GM18511 (cell line): ENCODE results near the gene GRIN1.
A peak's percentile ranks its signal among the peaks of the same experiment; 100 is the strongest.
"Not testable (repeated sequence)": the region's sequence is repeated elsewhere in the genome, so short reads cannot be mapped to it uniquely, and the experiment has no call there.

Source experiments
- ATAC-seq: cut with Tn5 transposase; IDR thresholded peaks from one replicate; pipeline ENCODE4 v1.9.1; 2021; ENCODE audit warnings: mild to moderate bottlenecking, moderate library complexity; ENCODE audit not compliant: unreplicated experiment

Gene GRIN1

DNA sequence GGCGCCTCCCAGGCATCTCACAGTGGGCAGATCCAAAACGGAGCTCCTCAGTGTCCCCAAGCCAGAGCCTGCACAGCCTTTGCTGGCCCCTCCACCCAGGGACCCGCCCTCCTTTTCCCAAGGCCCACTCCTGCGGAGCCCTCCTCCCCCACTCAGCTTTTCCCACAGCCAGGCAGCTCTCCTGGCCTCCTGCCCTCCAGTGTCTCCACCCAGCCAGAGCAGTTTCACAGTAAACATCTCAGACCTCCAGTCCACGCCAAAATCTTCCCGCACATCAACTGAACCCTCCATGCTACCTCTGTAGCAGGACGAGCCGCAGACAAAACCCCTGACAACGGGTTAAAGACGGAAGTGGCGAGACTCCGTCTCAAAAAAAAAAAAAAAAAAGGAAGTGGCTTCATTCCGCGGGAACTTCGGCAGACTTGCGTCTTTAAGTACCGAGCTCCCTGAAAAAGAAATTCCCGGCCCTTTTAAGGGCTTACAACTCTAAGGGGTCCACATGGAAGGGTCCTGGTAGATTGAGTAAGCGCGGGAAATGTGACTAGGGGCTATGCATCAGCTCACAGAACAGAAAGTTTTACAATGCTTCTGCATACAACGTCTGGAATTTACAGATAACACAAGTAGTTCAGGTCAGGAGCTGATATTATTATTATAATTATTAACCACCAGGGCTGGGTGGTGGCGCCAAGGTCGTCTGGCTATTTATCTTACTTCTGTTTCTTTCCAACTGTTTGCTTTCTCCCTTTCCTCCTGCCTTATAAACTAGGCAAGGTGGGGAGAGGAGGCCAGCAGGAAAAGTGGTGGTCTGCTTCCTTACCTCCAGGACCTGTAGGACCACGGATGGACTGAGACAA is 11.4 kb upstream of the GRIN1 start:
- no peak for ATAC-seq

DNA sequence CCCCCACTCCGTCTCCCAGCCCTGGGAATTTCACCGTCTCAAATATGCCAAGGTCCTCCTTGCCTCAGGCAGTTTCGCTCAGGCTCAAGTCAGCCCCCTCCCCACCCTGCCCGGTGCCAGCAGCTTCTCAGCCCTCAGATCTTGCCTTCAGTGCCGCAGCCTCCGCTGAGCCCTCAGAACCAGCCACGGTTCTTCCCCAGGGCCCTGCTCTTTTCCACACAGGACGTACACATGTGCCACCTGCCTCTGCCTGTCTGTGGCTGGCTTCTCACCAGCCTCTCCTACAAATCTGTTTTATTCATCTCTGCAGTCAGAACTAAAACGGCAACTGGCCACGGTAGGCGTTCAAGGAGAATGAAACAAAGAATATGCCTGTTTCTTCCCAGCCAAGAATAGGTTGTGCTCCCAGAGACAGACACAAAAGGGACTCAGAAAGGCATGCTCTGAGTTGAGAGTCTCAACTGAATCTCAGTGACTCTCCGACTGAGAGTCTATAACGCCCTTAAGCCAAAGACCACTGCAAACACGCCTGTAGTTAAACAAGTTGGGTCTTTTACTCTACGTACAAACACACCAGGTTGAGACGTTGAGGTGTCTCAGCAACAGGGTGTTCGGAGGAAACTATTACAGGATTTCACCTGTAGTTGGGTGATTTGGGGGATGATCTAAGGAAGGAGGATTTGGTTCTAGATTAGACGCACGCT is 10.6 kb upstream of the GRIN1 start:
- ATAC-seq, result no peak

DNA sequence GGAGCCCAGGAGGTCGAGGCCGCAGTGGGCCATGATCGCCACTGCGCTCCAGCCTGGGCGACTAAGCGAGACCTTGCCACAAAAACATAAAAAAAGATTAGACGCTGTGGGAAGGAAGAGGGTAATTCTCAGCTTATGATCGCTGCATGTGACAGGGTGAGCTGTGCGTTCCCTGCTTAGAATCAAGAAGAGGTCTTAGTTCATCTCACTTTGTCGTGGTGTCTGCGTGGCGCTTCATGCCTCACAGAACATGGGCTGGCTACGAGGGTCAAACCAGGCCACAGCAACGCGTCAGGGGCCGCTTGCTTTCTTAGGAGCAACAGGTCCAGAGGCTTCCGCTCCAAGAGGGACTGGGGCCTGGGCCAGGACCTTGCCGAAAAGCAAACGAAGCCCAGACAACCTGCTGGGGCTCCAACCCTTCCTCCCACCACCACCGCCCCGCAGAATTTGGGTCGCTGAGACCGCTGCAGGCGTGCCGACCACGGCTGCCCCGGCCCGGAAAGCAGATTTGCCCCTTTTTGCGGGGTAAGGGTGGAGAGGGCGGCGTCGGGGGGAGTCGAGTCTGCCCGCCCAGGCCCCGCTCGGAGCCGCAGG is 10.0 kb upstream of the GRIN1 start:
- ATAC-seq, result no peak

DNA sequence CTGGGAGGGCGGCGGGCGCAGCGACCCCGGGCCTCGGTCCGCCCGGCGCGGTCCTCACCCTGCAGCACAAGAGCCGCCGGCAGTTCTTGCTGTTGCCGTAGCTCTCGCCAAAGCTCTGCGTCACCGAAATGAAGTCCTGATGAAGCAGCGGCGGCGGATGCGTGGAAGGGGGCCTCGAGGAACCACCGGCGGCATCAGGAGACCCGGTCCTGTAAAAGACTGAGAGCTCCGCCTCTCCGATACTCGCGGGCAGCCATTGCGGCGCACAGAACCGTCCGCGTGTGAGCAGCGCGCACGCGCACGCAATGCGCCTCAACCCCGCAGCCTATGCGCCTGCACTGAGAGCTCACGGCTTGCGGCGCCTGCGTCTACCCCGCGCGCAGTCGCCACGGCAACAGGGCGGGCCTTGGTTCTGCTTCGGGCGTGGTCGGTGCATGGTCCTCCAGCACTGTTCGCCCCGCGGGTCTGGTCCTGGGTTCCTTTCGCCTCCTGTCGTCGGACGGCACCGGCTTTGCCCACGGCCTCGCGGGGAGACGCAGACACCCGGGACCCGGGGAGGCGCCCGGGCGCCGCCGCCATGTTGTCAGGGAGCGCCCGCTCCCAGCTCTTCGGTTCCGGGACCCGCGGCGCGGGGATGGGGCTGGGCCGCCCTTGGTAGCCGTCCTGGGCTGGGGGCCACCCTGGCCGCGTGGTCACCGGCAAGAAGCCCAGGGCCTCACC is 9.3 kb upstream of the GRIN1 start:
- ATAC-seq, result peak; percentile 85

DNA sequence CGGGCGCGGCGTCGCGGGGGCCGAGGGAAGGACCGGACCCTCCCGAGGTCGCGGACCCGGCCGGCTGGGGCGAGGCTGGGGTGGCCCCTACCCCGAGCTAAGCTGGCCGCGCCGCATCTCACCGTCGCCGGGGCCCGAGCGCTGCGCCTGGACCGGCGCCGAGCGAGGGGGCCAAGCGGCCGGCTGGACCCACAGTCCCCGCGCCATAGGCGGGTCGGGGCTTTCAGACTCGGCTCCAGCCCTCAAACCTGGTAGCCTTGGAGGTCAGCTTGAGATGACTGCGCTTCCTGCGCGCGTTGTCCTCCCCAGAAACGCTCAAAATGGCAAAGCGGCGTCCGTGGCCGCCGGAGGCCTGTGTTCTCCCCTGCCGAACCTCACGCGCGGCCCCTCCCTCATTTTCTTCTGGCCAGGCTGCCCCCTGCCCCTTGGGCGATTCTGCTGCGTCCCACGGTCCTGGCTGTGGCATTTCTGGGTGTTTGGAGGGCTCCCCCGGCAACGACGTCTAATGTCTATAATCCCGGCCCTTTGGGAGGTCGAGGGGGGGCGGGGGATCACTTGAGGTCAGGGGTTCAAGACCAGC is 8.7 kb upstream of the GRIN1 start:
- peak; percentile 34 for ATAC-seq

DNA sequence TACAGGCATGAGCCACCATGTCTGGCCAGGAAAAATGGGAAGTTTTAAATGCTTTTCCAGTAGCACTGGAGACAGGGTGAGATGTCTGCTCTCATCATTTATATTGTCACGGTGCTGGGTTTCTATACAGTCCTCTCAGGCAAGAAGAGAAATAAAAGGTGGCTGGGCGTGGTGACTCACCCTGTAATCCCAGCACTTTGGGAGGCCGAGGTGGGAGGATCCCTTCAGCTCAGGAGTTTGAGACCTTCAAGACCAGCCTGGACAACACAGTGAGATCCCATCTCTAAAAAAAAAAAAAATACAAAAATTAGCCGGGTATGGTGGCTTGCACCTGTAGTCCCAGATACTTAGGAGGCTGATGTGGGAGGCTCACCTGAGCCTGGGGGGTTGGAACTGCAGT is 4.8 kb upstream of the GRIN1 start:
- no peak for ATAC-seq

DNA sequence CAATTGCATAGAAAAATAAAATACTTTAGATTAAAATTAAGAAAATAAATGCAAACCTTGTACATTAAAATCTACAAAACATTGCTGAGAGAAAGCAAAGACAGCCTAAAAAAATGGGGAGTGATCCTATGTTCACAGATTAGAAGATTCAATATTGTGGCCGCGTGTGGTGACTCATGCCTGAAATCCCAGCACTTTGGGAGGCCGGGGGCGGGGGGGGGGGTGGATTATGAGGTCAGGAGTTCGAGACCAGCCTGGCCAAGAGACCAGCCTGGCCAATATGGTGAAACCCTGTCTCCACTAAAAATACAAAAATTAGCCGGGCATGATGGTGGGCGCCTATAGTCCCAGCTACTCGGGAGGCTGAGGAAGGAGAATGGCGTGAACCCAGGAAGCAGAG is 3.8 kb upstream of the GRIN1 start:
- ATAC-seq, result not testable (repeated sequence)

DNA sequence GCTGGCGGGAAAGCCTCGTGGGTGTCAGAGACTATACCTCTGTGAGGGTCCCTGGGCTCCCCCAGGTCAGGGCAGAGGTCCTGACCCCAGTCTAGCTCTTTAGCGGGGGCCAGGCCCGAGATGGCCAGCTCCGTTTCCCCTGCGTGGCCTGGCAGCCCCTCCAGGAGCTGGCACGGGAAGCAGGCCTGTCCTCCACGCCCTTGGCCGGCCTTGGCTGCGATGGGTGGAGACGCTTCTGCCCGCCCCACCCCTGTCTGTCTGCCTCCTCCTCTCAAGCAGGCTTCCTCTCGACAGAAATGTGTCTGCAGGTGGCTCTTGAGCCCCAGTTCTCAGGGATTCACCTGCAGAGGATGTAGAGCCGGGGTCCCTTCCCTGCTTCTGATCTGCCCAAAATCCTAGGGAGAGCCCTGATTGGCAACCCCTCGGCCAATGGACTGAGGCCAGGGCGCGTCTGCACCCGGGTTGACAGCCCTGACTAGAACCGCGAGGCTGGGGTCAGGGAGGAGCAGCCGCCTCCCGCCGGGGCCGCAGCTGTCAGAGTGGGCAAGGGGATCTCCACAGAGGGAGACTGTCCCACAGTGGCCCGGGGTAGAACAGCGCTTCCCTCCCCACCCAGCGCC is 2.6 kb upstream of the GRIN1 start:
- no peak for ATAC-seq

DNA sequence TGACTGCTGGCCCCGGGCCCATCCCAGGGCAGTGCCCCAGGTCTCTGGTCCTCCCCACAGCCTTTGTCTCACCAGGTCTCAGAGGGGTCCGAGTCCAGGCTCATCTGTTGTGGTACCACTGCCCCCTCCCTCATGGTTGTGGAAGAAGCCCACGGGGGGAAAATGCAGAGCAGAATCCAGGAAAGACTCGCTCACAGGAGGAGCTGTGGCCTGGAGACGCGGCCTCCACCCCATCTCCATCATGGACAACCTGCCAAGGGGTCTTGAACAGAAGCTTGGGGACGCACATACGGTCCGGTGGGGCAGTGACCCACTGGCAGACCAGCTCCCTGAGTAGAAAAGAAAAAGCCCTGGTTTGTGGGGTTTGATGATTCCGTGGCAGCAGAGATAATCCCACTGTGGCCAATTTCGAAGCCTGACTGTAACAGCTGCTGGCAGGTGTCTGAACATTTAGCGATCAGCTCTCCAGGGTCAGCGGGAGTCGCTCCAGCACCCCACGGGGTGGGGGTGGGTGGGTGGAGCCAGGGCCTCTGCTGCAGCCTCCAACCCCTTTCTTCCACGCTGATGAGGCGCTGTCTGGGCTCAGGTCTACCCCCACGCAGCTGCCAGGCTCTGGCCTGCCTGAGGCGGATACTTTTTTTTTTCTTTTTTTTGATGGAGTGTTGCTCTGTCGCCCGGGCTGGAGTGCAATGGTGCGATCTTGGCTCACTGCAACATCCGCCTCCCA is 1.9 kb upstream of the GRIN1 start:
- ATAC-seq, result no peak

DNA sequence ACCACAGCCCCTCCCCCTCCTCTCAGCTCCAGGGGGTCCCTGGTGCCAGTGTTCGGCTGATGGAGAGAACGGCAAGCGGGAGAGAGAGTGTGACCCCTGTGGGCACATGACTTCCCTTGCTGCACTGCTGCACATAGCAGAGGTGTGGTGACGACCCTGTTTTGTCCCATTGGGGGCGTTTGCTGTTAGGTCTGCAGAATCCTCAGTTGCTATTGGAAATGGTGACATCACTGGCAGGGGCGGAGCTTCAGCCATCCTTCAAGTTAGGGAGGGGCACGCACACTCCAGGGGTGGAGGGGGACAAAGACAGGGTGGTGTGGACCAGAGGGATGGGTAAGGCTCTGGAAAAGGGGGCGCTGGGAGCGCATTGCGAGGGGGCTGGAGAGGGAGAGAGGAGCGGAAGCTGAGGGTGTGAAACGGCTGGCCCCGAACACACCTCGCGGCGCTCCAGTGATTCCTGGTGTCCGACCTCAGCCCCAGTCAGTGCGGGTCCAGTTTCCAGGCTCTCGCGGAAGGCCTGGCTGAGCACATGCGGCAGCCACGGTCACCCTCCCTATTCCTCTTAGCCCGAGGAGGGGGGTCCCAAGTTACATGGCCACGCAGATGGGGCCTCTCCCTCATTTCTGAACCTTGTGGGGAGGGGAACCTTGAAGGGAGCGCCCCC is 764 bp upstream of the GRIN1 start:
- ATAC-seq, result no peak

DNA sequence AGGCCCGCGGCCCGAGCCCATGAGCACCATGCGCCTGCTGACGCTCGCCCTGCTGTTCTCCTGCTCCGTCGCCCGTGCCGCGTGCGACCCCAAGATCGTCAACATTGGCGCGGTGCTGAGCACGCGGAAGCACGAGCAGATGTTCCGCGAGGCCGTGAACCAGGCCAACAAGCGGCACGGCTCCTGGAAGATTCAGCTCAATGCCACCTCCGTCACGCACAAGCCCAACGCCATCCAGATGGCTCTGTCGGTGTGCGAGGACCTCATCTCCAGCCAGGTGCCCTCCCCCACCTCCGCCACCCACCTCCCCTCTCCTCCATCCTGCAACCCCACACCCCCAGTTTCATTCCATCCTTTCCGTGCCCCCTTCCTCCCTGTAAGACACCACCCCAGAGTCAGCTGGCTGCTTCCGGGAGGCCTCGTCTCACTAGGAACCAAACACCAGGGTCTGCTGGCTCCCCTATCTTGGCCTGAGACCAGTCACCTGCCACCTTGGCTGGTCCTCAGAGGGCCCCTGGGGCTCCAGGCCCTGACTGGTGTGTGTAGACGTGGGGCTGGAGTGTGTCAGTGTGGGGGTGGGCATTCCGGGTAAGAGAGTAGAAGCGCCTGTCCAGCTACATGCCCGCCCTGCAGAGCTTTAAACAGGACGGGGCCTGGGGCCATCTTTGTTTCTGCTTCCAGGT is 655 bp downstream of the GRIN1 start:
- ATAC-seq, result no peak

DNA sequence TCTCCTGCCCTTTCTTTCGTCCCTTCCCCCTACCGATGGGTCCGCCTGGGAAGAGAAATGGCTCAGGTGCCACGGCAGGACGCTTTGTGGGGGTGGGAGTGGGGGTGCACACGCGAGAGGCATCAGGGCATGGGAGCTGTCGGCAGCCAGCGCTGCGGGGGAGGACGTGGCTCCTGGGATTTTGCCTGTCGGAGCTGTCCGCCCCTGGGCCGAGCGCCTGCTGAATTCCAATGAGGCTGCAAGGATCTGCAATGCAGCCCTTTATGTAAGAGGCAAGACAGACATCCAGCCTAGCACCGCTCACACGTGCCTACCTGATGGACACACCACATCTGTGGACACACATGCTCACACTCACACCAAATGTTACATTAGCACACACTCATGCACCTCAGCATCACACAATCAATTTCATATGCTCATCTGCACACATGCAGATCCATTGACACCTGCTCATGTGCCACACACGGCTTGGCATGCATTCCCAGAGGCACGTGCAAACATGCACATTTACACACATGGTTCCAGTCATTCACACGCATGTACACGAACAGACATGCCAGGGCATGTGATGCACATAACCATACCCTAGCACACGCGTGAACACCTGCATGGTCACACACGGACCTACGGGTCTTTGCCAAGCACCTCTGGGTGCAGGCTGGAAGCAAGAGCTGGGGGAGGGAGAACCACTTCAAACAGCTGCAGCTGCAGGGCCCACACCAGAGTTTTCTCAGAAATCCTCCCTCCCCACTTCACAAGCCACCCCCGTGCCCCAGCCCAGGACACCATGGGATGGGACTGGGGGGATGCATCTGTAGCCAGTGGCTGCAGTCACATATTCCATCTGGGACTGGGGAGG is 1.4 kb downstream of the GRIN1 start:
- no peak for ATAC-seq

DNA sequence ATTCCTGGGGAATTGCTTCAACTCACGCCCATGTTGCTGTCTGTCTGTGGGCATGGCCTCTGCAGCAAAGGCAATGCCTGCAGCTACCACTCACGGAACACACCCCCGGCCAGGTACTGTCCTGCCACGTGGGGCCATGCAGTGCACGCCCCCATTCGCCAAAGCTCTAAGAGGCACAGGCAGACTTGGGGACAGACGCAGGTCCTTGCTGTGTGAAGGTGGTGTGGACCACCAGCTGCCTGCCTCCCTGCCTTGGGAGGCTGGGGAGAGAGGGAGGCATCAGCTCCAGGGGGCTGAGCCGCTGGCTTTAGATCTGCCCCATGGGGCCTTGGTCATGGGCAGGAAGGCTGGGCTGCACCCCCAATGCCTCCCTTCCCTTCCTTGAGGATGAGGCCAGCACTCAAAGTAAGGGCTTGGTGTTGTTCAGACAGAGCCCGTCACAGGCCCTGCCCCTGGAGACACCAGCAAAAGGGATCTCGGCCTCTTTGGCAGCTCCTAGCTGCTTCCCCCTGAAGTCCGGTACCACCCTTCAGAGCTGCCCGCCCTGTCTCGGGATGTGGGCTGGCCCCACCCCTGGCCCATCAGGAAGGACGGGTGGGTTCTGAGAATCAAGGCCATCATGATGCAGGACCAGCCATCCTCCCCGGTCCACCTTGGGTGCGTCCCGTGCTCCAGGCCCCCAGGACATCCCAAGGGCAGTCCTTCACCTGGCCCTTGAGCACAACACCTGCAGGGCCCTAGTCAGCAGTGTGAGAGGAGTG is 2.3 kb downstream of the GRIN1 start:
- no peak for ATAC-seq

DNA sequence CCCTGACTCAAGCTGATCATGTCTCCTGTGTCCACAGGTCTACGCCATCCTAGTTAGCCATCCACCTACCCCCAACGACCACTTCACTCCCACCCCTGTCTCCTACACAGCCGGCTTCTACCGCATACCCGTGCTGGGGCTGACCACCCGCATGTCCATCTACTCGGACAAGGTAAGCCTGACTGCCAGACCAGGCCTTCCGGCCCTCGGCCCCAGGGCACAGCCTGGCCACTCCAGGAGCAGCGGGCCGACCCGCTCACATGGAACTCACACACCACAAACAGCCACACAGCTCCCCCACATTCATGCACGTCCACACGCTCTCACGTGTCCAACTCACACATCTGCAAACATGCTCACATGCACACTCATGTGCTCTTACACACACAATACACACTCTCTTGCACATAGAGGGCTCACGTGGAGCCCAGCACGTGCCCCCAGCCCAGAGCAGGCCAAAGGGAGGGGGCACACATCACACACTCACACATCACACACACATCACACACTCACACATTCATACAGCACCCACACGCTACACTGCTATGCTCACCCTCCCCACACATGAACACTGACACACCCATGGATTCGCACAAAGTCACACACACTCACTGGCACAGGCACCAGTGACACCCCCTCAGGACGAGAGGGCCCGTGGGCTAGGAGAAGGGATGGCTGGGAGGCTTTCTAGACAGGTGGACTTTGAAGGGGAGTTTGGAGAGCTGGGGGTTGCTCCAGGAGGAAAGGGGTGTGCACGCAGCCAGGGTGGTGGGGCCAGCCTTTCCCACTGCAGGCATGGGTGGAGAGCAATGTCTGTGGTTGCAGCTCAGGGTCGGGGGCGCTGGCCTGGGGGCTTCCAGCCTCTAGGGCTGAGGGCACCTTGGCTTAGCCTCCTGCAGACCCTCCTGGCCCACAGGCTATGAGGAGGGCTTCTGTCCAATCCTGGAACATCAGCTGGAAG is 3.3 kb downstream of the GRIN1 start:
- ATAC-seq, result no peak

DNA sequence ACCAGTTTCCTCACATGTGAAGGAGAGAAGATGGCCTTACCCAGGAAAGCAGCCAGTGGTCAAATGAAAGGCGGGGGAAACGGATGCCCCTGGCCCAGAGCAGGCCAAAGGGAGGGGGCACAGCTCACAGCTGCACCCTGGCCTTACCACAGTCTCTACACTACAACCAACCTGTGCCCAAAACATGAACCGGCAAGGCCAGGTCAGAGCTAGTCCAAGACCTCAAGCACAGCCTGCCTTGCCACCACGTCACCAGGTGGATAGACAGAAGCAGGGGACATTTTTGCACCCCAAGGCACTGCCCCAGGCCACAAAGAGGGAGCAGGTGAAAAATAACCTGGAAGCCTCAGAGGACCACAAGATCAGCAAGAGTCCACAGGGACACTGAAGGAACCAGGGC is 4.5 kb downstream of the GRIN1 start:
- ATAC-seq, result no peak
